CD4-positive, alpha-beta T cell treated with Interleukin-12 subunit alpha and Interleukin-12 subunit beta, for 1 hour (primary cell): ENCODE data around the gene PYGM.

ENCODE experiments used
- DNase-seq: peaks from one replicate; pipeline ENCODE4 v3.0.0-alpha.2; 2020

The PYGM gene

GRCh38 chr11:64731601-64732000, 28.2 kb downstream of the PYGM start:
- DNase-seq = no peak

DNA sequence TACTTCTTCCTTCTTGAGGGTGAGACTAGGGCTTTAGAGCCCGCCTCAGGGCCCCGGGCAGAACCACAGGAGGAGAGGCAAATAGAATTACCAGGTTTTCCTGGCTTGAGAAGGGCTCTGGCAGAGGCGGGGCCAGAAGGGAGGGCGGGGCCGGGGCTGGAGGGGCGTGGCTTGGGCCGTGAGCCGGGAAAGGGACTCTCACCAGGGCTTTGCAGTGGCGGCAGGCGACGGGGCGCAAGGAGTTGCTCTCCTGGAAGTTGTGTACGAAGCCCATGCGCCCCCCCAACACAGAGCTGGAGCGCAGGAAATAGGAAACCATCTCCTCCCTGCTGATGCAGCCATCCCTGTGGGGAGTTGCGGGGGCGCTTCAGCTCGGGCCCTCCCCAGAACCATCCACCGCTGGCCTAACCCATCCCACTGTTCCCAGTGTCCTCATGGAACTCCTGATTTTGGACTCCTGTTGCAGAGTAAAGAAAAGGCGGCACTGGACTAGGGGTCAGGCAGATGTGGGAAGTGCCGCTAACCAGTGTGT, 29.9 kb downstream of the PYGM start:
- no peak for DNase-seq

- DNase-seq = no peak
These were observed 30.9 kb downstream of the PYGM start for GRCh38 chr11:64728757-64729365.

DNA sequence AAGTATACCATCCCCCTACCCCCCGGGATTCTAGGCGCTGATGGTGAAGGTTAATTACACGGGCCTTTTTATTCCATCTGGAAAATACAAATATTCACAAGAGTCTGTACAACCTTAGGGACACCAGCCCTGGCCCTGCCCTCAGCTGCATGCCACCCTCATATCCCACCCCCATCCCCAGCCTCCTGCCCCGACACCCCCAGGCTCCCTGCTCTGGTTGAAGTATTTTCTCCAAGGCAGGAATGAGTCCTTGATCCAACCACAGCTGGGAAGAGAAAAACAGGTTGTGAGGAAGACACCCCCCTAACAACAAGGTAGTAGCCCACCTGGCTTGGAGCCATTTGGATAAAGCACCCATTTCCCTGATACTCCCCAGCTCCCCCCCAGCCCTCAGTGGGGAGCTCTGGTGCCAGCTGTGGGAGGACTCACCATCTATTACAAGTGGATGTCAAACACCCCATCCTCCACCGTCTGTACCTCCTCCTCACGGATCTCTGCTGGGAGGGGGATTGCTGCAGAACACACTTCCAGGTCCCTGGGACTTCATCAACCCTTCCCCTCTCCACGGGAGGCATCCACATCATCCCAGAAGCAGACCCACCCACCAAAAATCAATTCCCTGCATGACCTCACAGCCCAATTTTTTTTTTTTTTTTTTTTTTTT, 32.8 kb downstream of the PYGM start:
- DNase-seq = no peak

DNA sequence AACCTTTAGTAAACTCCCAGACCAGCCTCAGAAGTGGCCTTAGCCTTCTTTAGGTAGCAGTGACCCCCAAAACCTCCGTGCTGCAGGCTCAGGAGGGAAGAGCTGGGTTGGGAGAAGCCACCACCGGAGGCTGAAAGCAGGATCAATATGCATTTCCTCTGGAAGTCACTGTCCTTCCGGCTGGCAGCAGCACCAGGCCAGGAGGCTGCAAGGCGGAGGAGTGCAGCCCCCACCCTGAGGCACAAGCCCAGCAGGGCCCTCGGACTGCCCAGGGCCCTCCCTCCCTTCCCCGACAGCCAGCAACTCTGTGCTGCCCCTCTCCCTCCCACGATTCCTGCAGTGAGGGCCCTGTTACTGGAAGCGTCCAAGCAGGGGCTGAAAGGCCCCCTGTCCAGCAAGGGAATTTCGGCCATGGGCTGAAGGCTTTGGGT, 33.5 kb downstream of the PYGM start:
- no peak for DNase-seq

DNA sequence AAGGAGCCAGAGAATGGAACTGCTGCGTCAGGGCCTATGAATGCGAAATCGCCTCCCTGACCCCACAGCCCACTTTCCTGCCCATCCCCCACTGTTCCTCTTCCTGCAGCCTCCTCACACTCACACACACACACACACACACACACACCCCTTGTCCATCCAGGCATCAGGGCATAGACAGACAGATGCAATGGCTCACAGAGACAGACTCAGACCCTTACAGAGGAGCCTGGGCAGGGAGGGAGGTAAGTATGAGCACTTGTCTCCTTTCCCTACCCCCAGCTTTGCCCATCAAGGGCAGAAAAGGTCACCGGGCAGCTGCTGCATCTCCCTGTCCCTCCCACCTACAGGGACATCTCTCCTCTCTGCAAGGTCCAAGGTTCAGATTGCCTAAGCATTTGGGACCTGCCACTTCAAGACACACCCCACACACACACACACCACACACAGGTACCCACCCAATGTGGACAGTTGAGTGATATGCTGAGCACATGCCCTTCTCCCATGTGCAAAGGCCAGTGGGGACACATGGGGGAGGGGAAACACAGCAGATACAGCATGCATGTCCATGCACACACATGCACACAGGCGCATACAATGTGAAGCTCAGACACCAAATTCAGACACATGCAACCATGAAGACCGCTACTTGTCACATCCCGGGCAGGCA, 34.8 kb downstream of the PYGM start:
- DNase-seq = no peak

DNA sequence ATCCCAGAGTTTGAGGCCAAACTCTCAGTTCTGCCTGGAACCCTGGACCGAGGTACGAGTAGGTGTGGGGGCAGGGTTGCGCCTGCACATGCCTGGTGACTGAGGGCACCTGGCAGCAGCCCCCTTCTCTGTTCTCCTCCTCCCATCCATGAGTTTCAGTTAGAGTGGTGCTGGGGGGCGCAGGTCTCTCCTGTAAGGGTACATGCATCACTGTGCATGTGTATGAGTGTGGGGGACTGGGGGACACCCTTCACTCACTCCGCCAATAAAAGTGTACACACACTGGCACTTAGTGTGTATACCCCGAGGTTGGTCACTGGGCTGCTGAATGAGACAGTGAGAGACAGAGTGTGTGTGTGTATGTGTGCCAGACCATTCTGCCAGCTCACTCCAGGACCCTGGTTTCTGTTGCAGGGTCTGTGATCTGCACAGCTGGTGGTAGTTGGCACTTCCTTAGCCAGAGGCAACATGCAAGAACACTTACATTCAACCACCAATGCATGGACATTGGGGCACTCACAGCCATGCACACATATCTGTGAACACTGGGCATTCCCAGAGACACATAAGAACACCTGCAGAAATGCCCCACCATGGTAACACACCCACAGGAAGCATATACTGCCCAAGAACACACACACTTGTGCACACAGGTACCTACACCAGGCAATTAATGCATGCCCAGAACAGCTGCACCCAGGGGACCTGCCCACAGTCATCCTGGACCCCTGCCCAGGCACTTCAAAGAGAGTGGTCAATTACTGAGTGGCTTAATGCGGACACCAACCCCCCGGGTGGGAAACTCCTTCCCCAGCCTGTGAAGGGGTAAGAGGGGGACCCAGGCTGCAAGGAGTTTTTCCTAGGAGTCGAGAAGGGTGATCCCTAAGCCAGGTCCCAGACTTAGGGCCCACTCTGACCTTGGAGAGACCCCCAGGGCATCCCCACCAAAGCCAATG, 35.6 kb downstream of the PYGM start:
- no peak for DNase-seq

- DNase-seq = peak; percentile 90
These were observed 36.5 kb downstream of the PYGM start, which contains the start of gene NRXN2 for GRCh38 chr11:64723117-64723906. NRXN2 (minus strand) TSS chr11:64723197; CDS start chr11:64713699, 9,498 bp downstream.

- DNase-seq = no peak
These were observed 37.4 kb downstream of the PYGM start for GRCh38 chr11:64722141-64723065.

DNA sequence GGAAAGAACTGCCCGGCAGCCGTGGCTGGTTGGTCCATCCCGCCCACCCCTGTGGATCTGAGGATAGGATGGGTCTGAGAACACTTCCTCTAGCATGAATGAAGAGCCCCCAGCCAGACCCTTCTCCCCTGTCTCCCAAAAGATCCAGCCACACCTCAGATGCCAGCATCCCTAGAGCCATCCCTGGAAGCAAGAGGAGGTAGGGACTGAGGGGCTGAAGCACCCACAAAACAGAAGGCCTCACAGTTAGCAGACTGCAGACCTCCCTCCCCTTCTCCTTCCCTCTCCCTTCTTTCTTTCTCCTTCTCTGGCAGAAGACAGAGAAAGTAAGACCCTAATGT, 38.4 kb downstream of the PYGM start:
- no peak for DNase-seq

DNA sequence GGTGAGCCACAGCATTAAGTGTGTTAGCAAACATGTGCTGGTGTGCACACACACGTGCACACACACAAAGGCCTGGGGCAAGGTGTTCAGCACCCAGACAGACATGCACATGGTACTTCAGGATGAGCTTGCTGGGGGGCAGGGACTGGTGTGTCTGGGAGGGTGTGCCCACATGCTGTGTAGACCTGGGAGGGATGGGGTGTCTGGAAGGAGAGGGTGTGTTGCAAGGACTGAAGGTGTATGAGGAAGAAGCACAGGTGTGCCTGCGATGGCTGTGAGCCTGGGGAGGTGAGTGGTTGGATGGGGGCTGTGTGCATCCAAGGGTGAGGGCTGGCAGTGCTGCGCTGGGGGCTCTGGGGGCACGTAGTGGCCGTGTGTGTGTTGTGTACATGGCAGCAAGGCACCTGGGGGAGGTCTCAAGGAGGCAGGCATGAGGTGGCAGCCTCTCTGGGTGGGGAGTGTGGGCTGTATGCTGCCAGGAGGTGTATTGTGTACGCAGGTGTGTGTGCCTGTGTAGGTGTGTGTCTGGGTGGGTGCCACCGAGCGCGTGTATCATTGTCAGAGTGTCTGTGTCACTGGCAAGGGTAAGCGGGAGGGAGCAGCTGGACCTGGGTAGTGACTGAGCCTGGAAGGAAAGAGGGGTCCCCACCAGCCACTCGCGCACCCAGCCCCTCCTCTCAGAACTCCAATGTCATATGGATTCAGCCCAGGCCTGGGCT, 39.0 kb downstream of the PYGM start:
- no peak for DNase-seq

DNA sequence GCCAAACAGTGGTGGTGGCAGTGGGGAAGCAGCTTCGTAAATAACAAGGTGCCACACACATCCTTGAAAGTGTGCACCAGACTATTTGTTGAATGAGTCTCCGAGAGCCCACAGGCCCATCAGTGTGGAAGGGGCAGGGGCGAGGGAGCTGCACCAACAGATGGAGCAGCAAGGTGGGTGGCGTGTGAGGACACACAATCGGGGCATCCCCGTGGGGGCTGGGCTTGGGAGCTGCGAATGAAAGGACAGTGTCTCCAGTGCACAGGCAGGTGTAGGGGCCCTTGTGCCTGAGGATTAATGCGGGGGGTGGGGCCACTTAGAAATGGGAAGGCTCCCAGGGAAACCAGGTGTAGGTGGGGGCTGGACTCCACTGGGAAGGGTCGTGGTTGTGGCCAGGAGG, 39.6 kb downstream of the PYGM start:
- DNase-seq = no peak

DNA sequence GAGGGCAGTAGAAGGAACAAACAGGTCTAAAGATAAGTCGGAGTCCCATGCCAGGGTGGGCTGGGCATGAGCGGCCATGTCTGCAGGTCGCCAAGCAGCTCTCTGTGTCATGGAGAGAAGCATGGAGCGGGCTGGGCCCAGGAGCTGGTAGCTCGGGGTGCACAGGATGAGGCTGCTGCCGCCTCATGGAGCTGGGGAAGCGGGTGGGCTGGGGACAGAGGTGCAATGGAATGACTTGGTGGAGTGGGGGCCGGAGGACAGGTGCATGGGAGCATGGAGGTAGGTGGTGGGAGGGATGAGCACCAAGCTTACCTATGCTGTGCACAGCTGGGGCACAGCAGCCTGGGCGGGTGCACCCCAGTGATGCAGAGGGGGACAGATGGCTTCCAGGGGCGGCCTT, 40.4 kb downstream of the PYGM start:
- DNase-seq = no peak

DNA sequence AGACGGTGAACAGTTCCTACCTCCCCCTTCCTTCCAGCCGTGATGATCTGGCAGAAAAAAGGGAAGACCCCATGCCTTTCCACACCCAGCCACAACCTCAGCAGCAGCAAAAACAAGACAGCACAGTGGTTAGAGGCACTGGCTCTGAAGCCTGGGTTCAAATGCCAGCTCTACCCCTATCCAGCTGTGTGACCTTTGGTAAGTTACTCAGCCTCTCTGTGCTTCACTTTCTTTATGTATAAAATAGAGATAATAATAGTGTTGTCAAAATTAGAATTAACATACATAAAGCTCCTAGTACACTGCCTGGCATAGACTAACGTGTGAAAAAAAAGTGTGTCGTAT, 41.0 kb downstream of the PYGM start:
- DNase-seq = no peak

DNA sequence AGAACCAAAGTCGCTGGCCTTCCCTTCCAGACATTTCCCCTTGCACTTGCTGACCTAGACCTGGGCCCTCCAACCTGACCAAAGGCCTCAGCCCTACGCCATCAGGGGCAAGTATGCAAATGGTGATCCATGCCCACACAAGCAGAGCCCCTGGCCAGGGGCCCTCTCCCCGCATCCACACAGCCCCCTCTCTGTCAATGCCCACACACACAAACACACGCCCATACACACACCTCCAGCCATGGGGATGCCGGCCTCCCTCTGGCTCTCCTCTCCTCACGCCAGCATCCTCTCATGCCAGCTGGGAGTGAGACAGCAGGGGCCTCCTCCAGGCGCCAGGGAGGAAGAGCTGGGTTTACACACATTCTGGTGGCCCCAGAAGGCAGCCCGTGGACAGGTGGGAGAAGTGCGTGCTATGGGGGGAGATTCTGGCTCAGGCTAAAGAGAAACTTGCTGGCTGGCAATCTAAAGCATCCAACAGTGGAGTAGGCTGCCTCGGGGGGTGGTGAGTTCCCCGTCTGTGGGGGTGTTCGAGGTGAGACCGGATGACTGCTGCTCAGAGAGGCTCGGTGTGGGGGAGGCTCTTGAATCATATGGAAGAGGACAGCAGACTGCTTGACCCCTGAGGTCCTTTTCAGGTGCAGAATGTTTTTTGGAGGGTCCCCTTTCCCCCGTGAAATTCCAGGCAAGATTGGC, 41.5 kb downstream of the PYGM start:
- no peak for DNase-seq

DNA sequence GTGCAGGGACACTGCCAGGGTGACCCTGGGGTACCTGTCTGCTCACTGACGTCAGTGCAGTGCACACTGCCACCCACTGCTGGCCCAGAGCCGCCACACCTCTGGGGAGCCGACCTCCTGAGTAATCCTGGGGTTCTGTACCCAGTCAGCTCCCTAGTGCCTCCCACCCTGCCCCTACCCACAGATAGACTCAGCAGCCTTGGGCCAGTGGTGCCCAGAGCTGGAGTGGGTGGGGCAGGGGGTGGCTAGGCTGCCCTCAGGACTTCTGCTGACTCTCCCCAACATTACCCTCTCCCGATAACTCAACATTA, 42.6 kb downstream of the PYGM start:
- DNase-seq = no peak

GRCh38 chr11:64716473-64717267, 43.1 kb downstream of the PYGM start:
- no peak for DNase-seq

GRCh38 chr11:64715756-64716472, 43.9 kb downstream of the PYGM start:
- no peak for DNase-seq
